SU-DHL-6 (cell line): ENCODE results near the gene LAMA1.

Experiments used
- H2AFZ ChIP-seq: fragments of 200-600 bp; sonication (generic); 2 replicates; pipeline ENCODE4 v1.6.1; 2014; ENCODE audit warnings: low read depth, mild to moderate bottlenecking, moderate library complexity, mixed read lengths, antibody characterized with exemption, low read length; ENCODE audit not compliant: severe bottlenecking
- H3F3A ChIP-seq: fragments of 200-600 bp; shearing (Covaris generic); 2 replicates; pipeline ENCODE4 v1.6.0; 2016; ENCODE audit warnings: antibody characterized with exemption, mild to moderate bottlenecking; ENCODE audit not compliant: insufficient read depth
- H3K27ac ChIP-seq: fragments of 200-600 bp; sonication (generic); 2 replicates; pipeline ENCODE4 v1.5.1; 2016; ENCODE audit warnings: low read depth, mild to moderate bottlenecking, low read length, moderate library complexity, mixed read lengths
- H3K27me3 ChIP-seq: fragments of 200-600 bp; sonication (generic), shearing (Covaris generic); 2 replicates; pipeline ENCODE4 v1.6.0; 2014; ENCODE audit warnings: mild to moderate bottlenecking, low read length
- H3K36me3 ChIP-seq: fragments of 200-600 bp; sonication (generic); 2 replicates; pipeline ENCODE4 v1.6.1; 2014; ENCODE audit warnings: mild to moderate bottlenecking, low read length, mixed read lengths
- H3K4me2 ChIP-seq: fragments of 300-600, 200-600 bp; shearing (Covaris generic), sonication (generic); 2 replicates; pipeline ENCODE4 v1.6.0; 2014; ENCODE audit warnings: low read length, low read depth, mild to moderate bottlenecking; ENCODE audit not compliant: poor library complexity, severe bottlenecking
- H3K4me3 ChIP-seq: fragments of 200-600 bp; sonication (generic); 2 replicates; pipeline ENCODE4 v1.5.1; 2014; ENCODE audit warnings: antibody characterized with exemption, low read length, mild to moderate bottlenecking, mixed read lengths; ENCODE audit not compliant: insufficient read depth, poor library complexity, severe bottlenecking
- H3K79me2 ChIP-seq: fragments of 200-600 bp; sonication (generic); 2 replicates; pipeline ENCODE4 v1.6.1; 2014; ENCODE audit warnings: mild to moderate bottlenecking, low read length, moderate library complexity; ENCODE audit not compliant: insufficient read depth
- H3K9ac ChIP-seq: fragments of 200-600 bp; sonication (generic); 2 replicates; pipeline ENCODE4 v1.7.0; 2014; ENCODE audit warnings: mild to moderate bottlenecking, low read length
- H3K9me2 ChIP-seq: fragments of 200-600 bp; sonication (generic); replicated peaks from 2 replicates; pipeline ENCODE4 v1.6.1; 2014; ENCODE audit warnings: low read length; ENCODE audit not compliant: insufficient read depth
- H3K9me3 ChIP-seq: fragments of 200-600 bp; sonication (generic); 2 replicates; pipeline ENCODE4 v1.6.1; 2014; ENCODE audit warnings: low read length, mixed read lengths; ENCODE audit not compliant: insufficient read depth
- H4K20me1 ChIP-seq: fragments of 200-600 bp; sonication (generic); 2 replicates; pipeline ENCODE4 v1.6.1; 2014; ENCODE audit warnings: low read depth, mild to moderate bottlenecking, antibody characterized with exemption, low read length, moderate library complexity, mixed read lengths
- EZH2phosphoT487 ChIP-seq: fragments of 200-600 bp; sonication (generic), shearing (Covaris generic); conservative IDR thresholded peaks from 2 replicates; pipeline ENCODE4 v1.6.1; 2018; ENCODE audit warnings: mild to moderate bottlenecking, antibody characterized with exemption, low read length, moderate library complexity, mixed read lengths
- TF ChIP-seq, protein P1 (sequence below): fragments of 200-600 bp; sonication (generic); IDR thresholded peaks from one replicate; pipeline ENCODE4 v1.5.1; 2017; ENCODE audit warnings: antibody characterized with exemption, mild to moderate bottlenecking, low read length, moderate library complexity; ENCODE audit not compliant: insufficient read depth, poor library complexity, severe bottlenecking

LAMA1 gene, protein sequence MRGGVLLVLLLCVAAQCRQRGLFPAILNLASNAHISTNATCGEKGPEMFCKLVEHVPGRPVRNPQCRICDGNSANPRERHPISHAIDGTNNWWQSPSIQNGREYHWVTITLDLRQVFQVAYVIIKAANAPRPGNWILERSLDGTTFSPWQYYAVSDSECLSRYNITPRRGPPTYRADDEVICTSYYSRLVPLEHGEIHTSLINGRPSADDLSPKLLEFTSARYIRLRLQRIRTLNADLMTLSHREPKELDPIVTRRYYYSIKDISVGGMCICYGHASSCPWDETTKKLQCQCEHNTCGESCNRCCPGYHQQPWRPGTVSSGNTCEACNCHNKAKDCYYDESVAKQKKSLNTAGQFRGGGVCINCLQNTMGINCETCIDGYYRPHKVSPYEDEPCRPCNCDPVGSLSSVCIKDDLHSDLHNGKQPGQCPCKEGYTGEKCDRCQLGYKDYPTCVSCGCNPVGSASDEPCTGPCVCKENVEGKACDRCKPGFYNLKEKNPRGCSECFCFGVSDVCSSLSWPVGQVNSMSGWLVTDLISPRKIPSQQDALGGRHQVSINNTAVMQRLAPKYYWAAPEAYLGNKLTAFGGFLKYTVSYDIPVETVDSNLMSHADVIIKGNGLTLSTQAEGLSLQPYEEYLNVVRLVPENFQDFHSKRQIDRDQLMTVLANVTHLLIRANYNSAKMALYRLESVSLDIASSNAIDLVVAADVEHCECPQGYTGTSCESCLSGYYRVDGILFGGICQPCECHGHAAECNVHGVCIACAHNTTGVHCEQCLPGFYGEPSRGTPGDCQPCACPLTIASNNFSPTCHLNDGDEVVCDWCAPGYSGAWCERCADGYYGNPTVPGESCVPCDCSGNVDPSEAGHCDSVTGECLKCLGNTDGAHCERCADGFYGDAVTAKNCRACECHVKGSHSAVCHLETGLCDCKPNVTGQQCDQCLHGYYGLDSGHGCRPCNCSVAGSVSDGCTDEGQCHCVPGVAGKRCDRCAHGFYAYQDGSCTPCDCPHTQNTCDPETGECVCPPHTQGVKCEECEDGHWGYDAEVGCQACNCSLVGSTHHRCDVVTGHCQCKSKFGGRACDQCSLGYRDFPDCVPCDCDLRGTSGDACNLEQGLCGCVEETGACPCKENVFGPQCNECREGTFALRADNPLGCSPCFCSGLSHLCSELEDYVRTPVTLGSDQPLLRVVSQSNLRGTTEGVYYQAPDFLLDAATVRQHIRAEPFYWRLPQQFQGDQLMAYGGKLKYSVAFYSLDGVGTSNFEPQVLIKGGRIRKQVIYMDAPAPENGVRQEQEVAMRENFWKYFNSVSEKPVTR (N-terminal part only)

GRCh38 chr18:7117390-7118355 is at the start of gene LAMA1:
TSS of gene LAMA1 (minus strand) at chr18:7117797. CDS start at chr18:7117720, 77 bp downstream.
- Histone ChIP-seq H3K9ac (no peak within 1 kb of the TSS), H3K79me2 (no peaks in the 10 kb centered on the region), H3K27me3 (no peaks in the 10 kb centered on the region), H3K27ac (no peak within 1 kb of the TSS), H3F3A (no peaks in the 10 kb centered on the region), H2AFZ (no peak within 1 kb of the TSS), H3K36me3 (no peaks in the 10 kb centered on the region), H3K9me3 (no peaks in the 10 kb centered on the region), H3K4me3 (no peak within 1 kb of the TSS), H3K9me2 (no peaks in the 10 kb centered on the region), H4K20me1 (no peaks in the 10 kb centered on the region), H3K4me2 (no peak within 1 kb of the TSS)
- TF ChIP-seq, protein P1, sequence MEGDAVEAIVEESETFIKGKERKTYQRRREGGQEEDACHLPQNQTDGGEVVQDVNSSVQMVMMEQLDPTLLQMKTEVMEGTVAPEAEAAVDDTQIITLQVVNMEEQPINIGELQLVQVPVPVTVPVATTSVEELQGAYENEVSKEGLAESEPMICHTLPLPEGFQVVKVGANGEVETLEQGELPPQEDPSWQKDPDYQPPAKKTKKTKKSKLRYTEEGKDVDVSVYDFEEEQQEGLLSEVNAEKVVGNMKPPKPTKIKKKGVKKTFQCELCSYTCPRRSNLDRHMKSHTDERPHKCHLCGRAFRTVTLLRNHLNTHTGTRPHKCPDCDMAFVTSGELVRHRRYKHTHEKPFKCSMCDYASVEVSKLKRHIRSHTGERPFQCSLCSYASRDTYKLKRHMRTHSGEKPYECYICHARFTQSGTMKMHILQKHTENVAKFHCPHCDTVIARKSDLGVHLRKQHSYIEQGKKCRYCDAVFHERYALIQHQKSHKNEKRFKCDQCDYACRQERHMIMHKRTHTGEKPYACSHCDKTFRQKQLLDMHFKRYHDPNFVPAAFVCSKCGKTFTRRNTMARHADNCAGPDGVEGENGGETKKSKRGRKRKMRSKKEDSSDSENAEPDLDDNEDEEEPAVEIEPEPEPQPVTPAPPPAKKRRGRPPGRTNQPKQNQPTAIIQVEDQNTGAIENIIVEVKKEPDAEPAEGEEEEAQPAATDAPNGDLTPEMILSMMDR = no peak
- TF ChIP-seq EZH2phosphoT487 = no peak

DNA sequence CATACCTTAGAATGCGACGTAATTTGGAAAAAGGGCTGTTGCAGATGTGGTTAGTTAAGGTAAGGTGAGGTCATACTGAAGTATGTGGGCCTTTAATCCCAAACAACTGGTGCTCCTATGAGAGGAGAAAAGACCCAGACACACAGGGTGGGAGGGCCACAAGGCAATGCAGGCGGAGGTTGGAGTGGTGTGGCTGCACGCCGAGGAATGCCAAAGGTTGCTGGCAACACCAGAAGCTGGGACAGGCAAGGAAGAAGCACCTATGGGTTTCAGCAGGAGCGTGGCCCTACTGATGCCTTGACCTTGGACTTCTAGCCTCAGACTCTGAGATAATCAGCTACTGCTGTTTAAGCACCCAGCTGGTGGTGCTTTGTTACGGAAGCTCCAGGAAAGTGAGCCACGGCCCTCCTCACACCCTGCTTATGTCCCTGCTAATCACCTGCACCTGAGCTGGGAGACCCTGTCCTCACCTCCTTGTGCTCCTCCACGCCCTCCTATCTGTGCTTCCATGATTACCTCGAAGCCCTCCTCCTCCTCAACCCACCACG is 48.3 kb upstream of the LAMA1 start:
- H3K36me3 ChIP-seq = no peaks in the 10 kb centered on the region
- H3F3A ChIP-seq = no peaks in the 10 kb centered on the region
- no peak overlapping the region for H2AFZ ChIP-seq
- H3K27ac ChIP-seq = no peak overlapping the region
- no peak overlapping the region for H3K4me2 ChIP-seq
- H3K79me2 ChIP-seq = no peaks in the 10 kb centered on the region
- H3K9me2 ChIP-seq = no peaks in the 10 kb centered on the region
- no peaks in the 10 kb centered on the region for H3K27me3 ChIP-seq
- no peak for TF ChIP-seq EZH2phosphoT487
- TF ChIP-seq, protein P1 = no peak
- H3K9ac ChIP-seq = no peak overlapping the region
- H3K4me3 ChIP-seq = no peak overlapping the region
- H4K20me1 ChIP-seq = no peaks in the 10 kb centered on the region
- no peaks in the 10 kb centered on the region for H3K9me3 ChIP-seq
